ENCODE results near the gene C6orf15.

DNA sequence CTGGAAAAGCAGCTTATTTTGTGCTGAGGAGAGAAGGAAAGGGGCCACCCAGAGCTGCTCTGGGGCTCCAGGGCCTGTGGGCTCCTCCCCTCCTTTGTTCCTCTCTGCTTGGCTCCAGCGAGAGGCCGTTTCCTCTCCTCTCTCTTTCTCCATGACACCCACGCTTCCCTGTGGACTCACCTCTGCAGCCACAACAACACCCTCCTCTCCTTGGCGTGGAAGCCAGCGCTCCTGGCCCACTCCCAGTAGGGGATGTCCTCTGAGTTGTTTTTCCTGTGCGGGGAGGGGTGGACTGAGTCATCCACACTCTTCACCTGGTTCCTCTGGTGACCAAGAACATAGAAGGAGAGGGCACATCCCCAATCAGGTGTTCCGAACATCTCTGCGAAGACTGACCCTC, 12.8 kb upstream of the C6orf15 start:
- TF ChIP-seq POLR2A (IDR thresholded peaks at IDR 0.05): peak; percentile 16
- no peak for TF ChIP-seq CTCF (IDR thresholded peaks at IDR 0.05)

Data from prostate gland (tissue), 2 donors.